IPS-15b (cell line): Measurements from ENCODE around the gene ZNG1F.
"Not testable (repeated sequence)": the region's sequence is repeated elsewhere in the genome, so short reads cannot be mapped to it uniquely, and the experiment has no call there.

Experiments
- H3K27me3 ChIP-seq: one replicate; pipeline ENCODE4 v1.6.1; 2013; ENCODE audit warnings: low read length; ENCODE audit not compliant: control insufficient read depth, insufficient read depth
- H3K36me3 ChIP-seq: one replicate; pipeline ENCODE4 v1.6.1; 2013; ENCODE audit warnings: low read length; ENCODE audit not compliant: control insufficient read depth, insufficient read depth
- H3K4me1 ChIP-seq: one replicate; pipeline ENCODE4 v1.6.1; 2013; ENCODE audit warnings: mild to moderate bottlenecking, low read length; ENCODE audit not compliant: control insufficient read depth, insufficient read depth
- H3K4me3 ChIP-seq: one replicate; pipeline ENCODE4 v1.5.1; 2013; ENCODE audit warnings: low read depth, low read length
- H3K9ac ChIP-seq: one replicate; pipeline ENCODE4 v1.6.1; 2013; ENCODE audit warnings: low read depth, mild to moderate bottlenecking, low read length
- H3K9me3 ChIP-seq: one replicate; pipeline ENCODE4 v1.6.1; 2013; ENCODE audit warnings: mild to moderate bottlenecking, low read length; ENCODE audit not compliant: control insufficient read depth, insufficient read depth

ZNG1F gene

GRCh38 chr9:41150116-41150515, 39.0 kb downstream of the ZNG1F start:
- not testable (repeated sequence) for H3K9ac ChIP-seq, H3K4me1 ChIP-seq, H3K9me3 ChIP-seq, H3K27me3 ChIP-seq, H3K36me3 ChIP-seq, H3K4me3 ChIP-seq

DNA sequence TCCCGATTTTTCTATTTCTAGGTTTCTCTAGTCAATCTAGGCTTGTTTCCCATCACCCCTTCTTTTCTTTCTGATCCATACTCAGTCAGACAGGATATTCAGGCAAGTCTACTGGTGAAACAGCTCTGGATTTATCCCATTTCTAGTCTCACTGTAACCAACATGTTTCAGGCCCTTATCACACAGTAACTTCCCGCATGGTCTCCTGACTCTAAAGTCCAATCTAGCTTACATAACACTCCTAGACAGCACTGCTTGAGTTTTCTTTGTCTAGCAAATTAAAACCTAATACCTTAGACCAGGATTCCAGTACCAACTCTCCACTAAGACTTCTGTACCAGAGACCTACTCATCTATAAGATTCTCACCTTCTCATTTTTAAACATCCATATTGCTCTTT, 47.2 kb downstream of the ZNG1F start:
- not testable (repeated sequence) for H3K4me1 ChIP-seq, H3K9me3 ChIP-seq, H3K27me3 ChIP-seq, H3K4me3 ChIP-seq, H3K36me3 ChIP-seq, H3K9ac ChIP-seq

GRCh38 chr9:41128581-41128980, 60.5 kb downstream of the ZNG1F start, which contains the start of gene FOXD4L6:
Gene FOXD4L6 (minus strand): TSS chr9:41128681. CDS start chr9:41128383, 298 bp downstream.
- H3K4me3 ChIP-seq, H3K27me3 ChIP-seq: not testable (repeated sequence)

DNA sequence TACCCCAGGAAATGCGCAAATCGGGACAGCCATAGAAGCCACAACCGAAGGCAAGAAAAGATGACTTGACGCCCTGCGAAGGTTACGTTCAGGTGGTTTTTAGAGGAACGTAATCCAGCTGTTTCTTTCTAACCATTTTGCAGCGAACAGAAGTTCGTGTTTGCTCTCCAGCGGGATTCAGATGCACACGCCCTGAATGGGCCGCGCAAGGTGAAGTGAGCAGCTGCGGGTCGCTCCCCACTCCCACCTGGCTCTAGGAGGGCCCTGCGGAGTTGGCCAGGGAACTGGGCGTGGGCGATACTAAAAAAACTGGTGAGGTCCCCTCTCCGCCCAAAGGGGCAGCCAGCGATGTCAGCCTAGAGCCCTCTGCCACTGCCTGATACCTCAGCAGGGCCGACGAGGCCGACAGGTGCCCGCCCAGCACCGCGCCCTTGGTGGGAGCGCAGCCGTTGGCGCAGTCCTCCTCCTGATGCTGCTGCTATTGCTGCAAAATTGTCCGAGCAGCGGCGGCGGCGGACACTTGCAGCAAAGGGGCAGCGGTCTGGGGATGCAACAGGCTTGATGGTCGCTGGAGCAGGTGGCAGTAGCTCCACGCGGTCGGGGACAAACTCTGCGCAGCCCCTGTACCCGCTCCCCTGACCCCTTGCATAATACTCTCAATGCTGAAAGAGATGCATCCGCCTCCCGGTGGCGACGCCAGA, 62.2 kb downstream of the ZNG1F start:
- not testable (repeated sequence) for H3K36me3 ChIP-seq, H3K4me1 ChIP-seq, H3K4me3 ChIP-seq, H3K9me3 ChIP-seq, H3K9ac ChIP-seq
- H3K27me3 ChIP-seq, result peaks cover 10% of the 10 kb centered on the region

More at GRCh38 chr9:41128581-41128980, 60.5 kb downstream of the ZNG1F start, which contains the start of gene FOXD4L6:
- not testable (repeated sequence) for H3K9me3 ChIP-seq, H3K36me3 ChIP-seq, H3K4me1 ChIP-seq, H3K9ac ChIP-seq

DNA sequence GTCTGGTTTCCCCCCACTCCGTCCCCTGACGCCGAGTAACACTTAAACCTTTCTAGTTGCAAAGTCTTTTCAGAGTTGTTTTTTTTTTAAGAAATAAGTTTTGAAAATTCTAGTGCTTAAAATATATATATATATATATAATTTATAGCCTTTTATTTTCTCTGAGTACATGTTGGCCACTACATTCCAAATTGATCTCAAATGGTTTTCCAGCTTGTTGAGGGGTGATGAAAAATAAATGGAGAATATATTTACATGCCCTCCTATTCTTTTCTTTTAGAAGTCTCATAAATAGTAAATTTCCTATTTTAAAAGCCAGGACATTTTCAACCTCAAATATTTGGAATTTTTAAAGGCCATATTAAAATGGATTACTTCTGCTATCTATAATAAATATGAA, 63.2 kb downstream of the ZNG1F start:
- H3K9me3 ChIP-seq, H3K4me3 ChIP-seq, H3K36me3 ChIP-seq: not testable (repeated sequence)

GRCh38 chr9:41125109-41125658, 63.9 kb downstream of the ZNG1F start:
- not testable (repeated sequence) for H3K9me3 ChIP-seq, H3K4me3 ChIP-seq
- peaks cover 11% of the 10 kb centered on the region for H3K27me3 ChIP-seq

More for the DNA sequence above, 63.2 kb downstream of the ZNG1F start:
- not testable (repeated sequence) for H3K4me1 ChIP-seq, H3K9ac ChIP-seq
- H3K27me3 ChIP-seq, result peaks cover 10% of the 10 kb centered on the region

GRCh38 chr9:41124250-41125108, 64.6 kb downstream of the ZNG1F start:
- not testable (repeated sequence) for H3K4me1 ChIP-seq, H3K9ac ChIP-seq, H3K36me3 ChIP-seq, H3K4me3 ChIP-seq, H3K9me3 ChIP-seq
- H3K27me3 ChIP-seq, result peaks cover 14% of the 10 kb centered on the region

More at GRCh38 chr9:41125109-41125658, 63.9 kb downstream of the ZNG1F start:
- not testable (repeated sequence) for H3K36me3 ChIP-seq, H3K9ac ChIP-seq, H3K4me1 ChIP-seq

DNA sequence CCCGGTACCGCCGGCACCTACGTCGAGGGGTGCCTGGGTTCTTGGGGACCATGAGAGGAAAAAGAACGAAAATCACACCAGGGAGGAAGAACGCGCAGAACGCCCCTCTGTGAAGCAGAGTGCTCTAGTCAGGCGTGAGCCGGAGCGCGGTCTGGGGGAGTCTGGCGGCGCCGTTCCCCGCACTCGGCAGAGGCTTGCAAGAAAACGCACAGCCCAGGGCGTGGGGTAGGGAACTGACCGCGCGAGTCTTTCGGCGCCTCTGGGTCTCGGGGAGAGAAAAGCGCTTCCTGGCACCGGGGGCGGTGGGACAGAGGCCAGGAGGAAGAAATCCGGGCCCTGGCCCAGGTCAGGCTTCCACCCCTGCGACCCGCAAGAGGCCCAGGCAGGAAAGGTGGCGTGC, 65.3 kb downstream of the ZNG1F start:
- not testable (repeated sequence) for H3K4me3 ChIP-seq, H3K4me1 ChIP-seq, H3K9ac ChIP-seq, H3K9me3 ChIP-seq, H3K36me3 ChIP-seq
- peaks cover 15% of the 10 kb centered on the region for H3K27me3 ChIP-seq

GRCh38 chr9:41123396-41123795, 65.7 kb downstream of the ZNG1F start:
- not testable (repeated sequence) for H3K4me1 ChIP-seq, H3K4me3 ChIP-seq, H3K36me3 ChIP-seq, H3K9me3 ChIP-seq, H3K9ac ChIP-seq
- H3K27me3 ChIP-seq, result peaks cover 14% of the 10 kb centered on the region

- peaks cover 12% of the 10 kb centered on the region for H3K27me3 ChIP-seq
- H3K9ac ChIP-seq, H3K36me3 ChIP-seq, H3K4me1 ChIP-seq, H3K9me3 ChIP-seq, H3K4me3 ChIP-seq: not testable (repeated sequence)
These were observed 68.4 kb downstream of the ZNG1F start for GRCh38 chr9:41120696-41121095.

GRCh38 chr9:41119719-41120118, 69.4 kb downstream of the ZNG1F start:
- H3K9me3 ChIP-seq, H3K9ac ChIP-seq, H3K36me3 ChIP-seq, H3K4me1 ChIP-seq, H3K4me3 ChIP-seq, H3K27me3 ChIP-seq: not testable (repeated sequence)

GRCh38 chr9:41119311-41119710, 69.8 kb downstream of the ZNG1F start:
- not testable (repeated sequence) for H3K9ac ChIP-seq, H3K36me3 ChIP-seq, H3K9me3 ChIP-seq, H3K4me3 ChIP-seq, H3K4me1 ChIP-seq, H3K27me3 ChIP-seq
